Transverse colon (tissue), 4 donors: ENCODE measurements around the gene PDCD6IP.

ENCODE experiments used
- CTCF ChIP-seq, 5 experiments: fragments of 200-600 bp in 3 of 5; fragments of 450-650 bp in 2 of 5; sonication (generic) in 3 of 5; IDR thresholded peaks; 1 replicate in 2 of 5; 2 replicates in 3 of 5; pipeline ENCODE4 v1.5.1; 2016 to 2017; ENCODE audit warnings: antibody characterized with exemption in 5 of 5, inconsistent platforms in 3 of 5, mild to moderate bottlenecking in 2 of 5, moderate library complexity in 1 of 5
- EP300 ChIP-seq: sonication (generic); formaldehyde crosslinking; IDR thresholded peaks from one replicate; pipeline ENCODE4 v1.6.1; 2017; ENCODE audit warnings: antibody characterized with exemption, low read depth
- POLR2A ChIP-seq: fragments of 450-650 bp; IDR thresholded peaks from one replicate; pipeline ENCODE4 v1.6.1; 2016; ENCODE audit warnings: antibody characterized with exemption, mild to moderate bottlenecking, moderate library complexity
- POLR2AphosphoS5 ChIP-seq, 3 donors: sonication (generic); formaldehyde crosslinking; IDR thresholded peaks; one replicate each; pipeline ENCODE4 v1.6.1; 2016; ENCODE audit warnings: antibody characterized with exemption in 3 of 3

- TF ChIP-seq CTCF (IDR thresholded peaks at IDR 0.05) (no peak), POLR2A (no peak), EP300 (no peak), POLR2AphosphoS5 (IDR thresholded peaks at IDR 0.05) (no peak)
Measured at GRCh38 chr3:33789183-33789954, 9.1 kb upstream of the PDCD6IP start.
